Keratinocyte (primary cell): ENCODE data around the gene FAM53B. TPM values are rescaled to one million over a fixed set of nuclear protein-coding genes. Genes with fewer than 3 reads are reported as not detected.

Source experiments
- DNase-seq: peaks from one replicate; pipeline ENCODE4 v3.0.0-alpha.2; 2011; ENCODE audit warnings: low read depth, missing footprints, low spot score
- FAIRE-seq: peaks from 2 replicates; lab custom pipeline; 2011; peaks lifted over from hg19 to GRCh38; lab: Jason Lieb, UNC
- H2AFZ ChIP-seq: 2 replicates; pipeline ENCODE4 v1.6.0; 2012; ENCODE audit warnings: low read length, control low read depth, inconsistent platforms; ENCODE audit not compliant: control insufficient read depth
- H3K27ac ChIP-seq: 2 replicates; pipeline ENCODE4 v1.5.1; 2011; ENCODE audit warnings: low read length; ENCODE audit not compliant: control insufficient read depth, insufficient read depth
- H3K27me3 ChIP-seq: 3 replicates; pipeline ENCODE4 v1.6.0; 2011; ENCODE audit warnings: low read length; ENCODE audit not compliant: control insufficient read depth, insufficient read depth; ENCODE audit errors: extremely low read depth
- H3K36me3 ChIP-seq, 2 experiments: 2 replicates in 1 of 2; 3 replicates in 1 of 2; pipeline ENCODE4 v1.5.1; 2011; ENCODE audit warnings: low read length in 2 of 2, mild to moderate bottlenecking in 1 of 2; ENCODE audit not compliant: control insufficient read depth in 2 of 2, insufficient read depth in 2 of 2; ENCODE audit errors: extremely low read depth in 1 of 2
- H3K4me1 ChIP-seq: 3 replicates; pipeline ENCODE4 v1.5.1; 2011; ENCODE audit warnings: low read length; ENCODE audit not compliant: control insufficient read depth, insufficient read depth; ENCODE audit errors: extremely low read depth
- H3K4me2 ChIP-seq: 3 replicates; pipeline ENCODE4 v1.6.0; 2011; ENCODE audit warnings: low read depth, low read length; ENCODE audit not compliant: control insufficient read depth, insufficient read depth; ENCODE audit errors: extremely low read depth
- H3K4me3 ChIP-seq, 3 experiments: fragments of 200-600 bp in 1 of 3; sonication (generic) in 1 of 3; 2 replicates in 2 of 3; 3 replicates in 1 of 3; pipeline ENCODE4 v1.5.1; 2011 to 2016; ENCODE audit warnings: low read length in 3 of 3, mild to moderate bottlenecking in 3 of 3, control low read depth in 2 of 3, inconsistent platforms in 1 of 3, low read depth in 1 of 3, mixed read lengths in 1 of 3, mixed run types in 1 of 3, moderate library complexity in 1 of 3; ENCODE audit not compliant: control insufficient read depth in 2 of 3, insufficient read depth in 2 of 3; ENCODE audit errors: extremely low read depth in 1 of 3
- H3K79me2 ChIP-seq: 2 replicates; pipeline ENCODE4 v1.6.0; 2012; ENCODE audit warnings: low read length; ENCODE audit not compliant: control insufficient read depth, insufficient read depth
- H3K9ac ChIP-seq: 3 replicates; pipeline ENCODE4 v1.6.0; 2011; ENCODE audit warnings: low read length; ENCODE audit not compliant: control insufficient read depth, insufficient read depth; ENCODE audit errors: extremely low read depth
- H3K9me1 ChIP-seq: 3 replicates; pipeline ENCODE4 v1.6.0; 2011; ENCODE audit warnings: low read length; ENCODE audit not compliant: control insufficient read depth, insufficient read depth; ENCODE audit errors: extremely low read depth
- H3K9me3 ChIP-seq: 2 replicates; pipeline ENCODE4 v1.5.1; 2012; ENCODE audit warnings: low read depth, low read length; ENCODE audit not compliant: control insufficient read depth
- H4K20me1 ChIP-seq: 3 replicates; pipeline ENCODE4 v1.6.0; 2011; ENCODE audit warnings: low read length; ENCODE audit not compliant: control insufficient read depth, insufficient read depth; ENCODE audit errors: extremely low read depth
- EZH2 ChIP-seq: IDR thresholded peaks from one replicate; pipeline ENCODE4 v1.6.1; 2012; ENCODE audit warnings: inconsistent platforms, mild to moderate bottlenecking, low read length, moderate library complexity
- dilution Hi-C: fragments of 300-500 bp; cut with MboI; formaldehyde crosslinking; loops from one replicate; pipeline ENCODE4 v1.7.0; 2020; ENCODE audit warnings: low sequenced_read_pairs; ENCODE audit not compliant: extremely low pct_ligation_motif_present
- polyA plus RNA-seq, 5 experiments: library from polyadenylated mRNA; depleted of rRNA in 3 of 5; stranded (reverse) in 3 of 5; stranded (forward) in 1 of 5; unstranded in 1 of 5; fragments of >200 nt; gene quantifications; 1 replicate in 1 of 5; 2 replicates in 3 of 5; 3 replicates in 1 of 5; pipeline versions ENCODE4 v1.2.1 to v1.2.3, GENCODE V29; 2011 to 2012; ENCODE audit warnings: missing spikeins in 2 of 5, low read depth in 1 of 5, low replicate concordance in 1 of 5
- TF ChIP-seq, protein P1 (sequence below), 3 experiments: IDR thresholded peaks in 1 of 3; conservative IDR thresholded peaks in 1 of 3; optimal IDR thresholded peaks in 1 of 3; 2 replicates in 2 of 3; 3 replicates in 1 of 3; pipeline versions ENCODE3 to v1.5.1; 2011; ENCODE audit warnings: low read length in 3 of 3, mild to moderate bottlenecking in 3 of 3, moderate library complexity in 2 of 3, control low read depth in 1 of 3, inconsistent platforms in 1 of 3; ENCODE audit not compliant: insufficient read depth in 2 of 3; ENCODE audit errors: extremely low read depth in 1 of 3

The FAM53B gene
- polyA plus RNA-seq, 1 donor (not counting 4 experiments of a cell fraction or from before 2014, with no cell fraction given), result 8.6 TPM

GRCh38 chr10:124697443-124697836 is 46.7 kb downstream of the FAM53B start:
- TF ChIP-seq, protein P1, sequence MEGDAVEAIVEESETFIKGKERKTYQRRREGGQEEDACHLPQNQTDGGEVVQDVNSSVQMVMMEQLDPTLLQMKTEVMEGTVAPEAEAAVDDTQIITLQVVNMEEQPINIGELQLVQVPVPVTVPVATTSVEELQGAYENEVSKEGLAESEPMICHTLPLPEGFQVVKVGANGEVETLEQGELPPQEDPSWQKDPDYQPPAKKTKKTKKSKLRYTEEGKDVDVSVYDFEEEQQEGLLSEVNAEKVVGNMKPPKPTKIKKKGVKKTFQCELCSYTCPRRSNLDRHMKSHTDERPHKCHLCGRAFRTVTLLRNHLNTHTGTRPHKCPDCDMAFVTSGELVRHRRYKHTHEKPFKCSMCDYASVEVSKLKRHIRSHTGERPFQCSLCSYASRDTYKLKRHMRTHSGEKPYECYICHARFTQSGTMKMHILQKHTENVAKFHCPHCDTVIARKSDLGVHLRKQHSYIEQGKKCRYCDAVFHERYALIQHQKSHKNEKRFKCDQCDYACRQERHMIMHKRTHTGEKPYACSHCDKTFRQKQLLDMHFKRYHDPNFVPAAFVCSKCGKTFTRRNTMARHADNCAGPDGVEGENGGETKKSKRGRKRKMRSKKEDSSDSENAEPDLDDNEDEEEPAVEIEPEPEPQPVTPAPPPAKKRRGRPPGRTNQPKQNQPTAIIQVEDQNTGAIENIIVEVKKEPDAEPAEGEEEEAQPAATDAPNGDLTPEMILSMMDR (optimal IDR thresholded peaks at IDR 0.05 in 1 of 3, IDR thresholded peaks at IDR 0.05 in 1 of 3, conservative IDR thresholded peaks at IDR 0.05 in 1 of 3; ENCODE audit: extremely low read depth in 1 of 3, insufficient read depth in 2 of 3, low read length in 3 of 3), result no peak
- TF ChIP-seq EZH2, result no peak
- FAIRE-seq (no peak), DNase-seq (no peak)
- Histone ChIP-seq H3K9ac (no peak overlapping the region), H3K36me3 (peaks cover 12 to 20% of the 10 kb centered on the region in 2 experiments), H3K27me3 (no peaks in the 10 kb centered on the region), H3K4me3 (no peak overlapping the region), H2AFZ (no peak overlapping the region), H3K79me2 (peaks cover 2% of the 10 kb centered on the region), H3K4me2 (no peak overlapping the region), H3K9me1 (no peaks in the 10 kb centered on the region), H3K4me1 (no peaks in the 10 kb centered on the region), H3K27ac (no peak overlapping the region), H3K9me3 (no peaks in the 10 kb centered on the region), H4K20me1 (no peaks in the 10 kb centered on the region)
- dilution Hi-C loops, result no loop called here

DNA sequence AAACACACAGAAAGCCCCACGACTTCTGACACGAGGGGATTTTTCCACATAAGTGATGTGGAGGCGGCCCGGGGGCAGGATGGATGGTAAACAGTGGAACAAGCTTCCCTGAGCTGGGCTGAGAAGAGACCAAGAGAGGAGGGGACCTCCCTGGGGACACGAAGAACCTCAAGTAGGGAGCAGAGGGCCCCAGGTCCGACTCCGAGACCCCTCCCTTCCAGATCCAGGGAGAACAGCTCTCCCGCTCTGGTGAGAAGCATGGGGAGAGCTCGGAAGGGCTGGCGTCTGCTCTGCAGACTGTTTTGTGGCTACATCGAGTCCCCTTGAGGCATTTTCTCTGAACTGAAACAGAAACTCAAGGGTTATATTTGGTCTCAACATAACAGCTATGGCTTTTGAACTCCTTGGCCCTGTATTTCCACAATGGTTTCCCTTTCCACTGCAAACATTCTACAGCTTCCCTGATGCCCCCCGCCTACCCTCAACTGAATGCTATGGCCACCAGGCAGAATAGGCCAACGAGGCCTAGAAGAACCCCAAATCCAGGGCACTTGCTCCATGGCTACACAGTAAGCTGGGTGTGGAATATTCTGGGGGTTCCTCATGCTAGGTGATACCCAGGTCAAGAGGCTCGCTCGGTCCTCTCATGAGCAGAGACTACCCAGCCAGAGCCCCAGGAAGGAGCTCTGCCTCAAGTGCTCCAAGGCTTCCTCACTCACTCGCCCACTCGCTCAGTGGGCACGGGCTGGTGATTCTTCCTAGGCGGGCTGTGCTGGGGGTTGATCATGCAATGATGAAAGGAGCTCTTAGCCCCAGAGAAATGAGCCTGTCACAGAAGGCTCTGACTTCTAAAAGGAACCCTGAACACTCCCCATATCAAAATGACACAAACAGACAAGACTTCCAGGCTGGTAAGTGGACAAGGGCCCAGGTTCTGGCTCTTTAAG is 47.5 kb downstream of the FAM53B start:
- Histone ChIP-seq H3K4me3 (no peak overlapping the region), H3K4me2 (no peak overlapping the region), H3K9me1 (no peaks in the 10 kb centered on the region), H4K20me1 (no peaks in the 10 kb centered on the region), H3K9ac (no peak overlapping the region), H3K9me3 (no peaks in the 10 kb centered on the region), H3K79me2 (peaks cover 2% of the 10 kb centered on the region), H3K27me3 (no peaks in the 10 kb centered on the region), H2AFZ (no peak overlapping the region), H3K4me1 (no peaks in the 10 kb centered on the region), H3K27ac (no peak overlapping the region), H3K36me3 (peaks cover 9 to 18% of the 10 kb centered on the region in 2 experiments)
- no peak for FAIRE-seq
- no peak for DNase-seq
- dilution Hi-C loops, result no loop called here
- TF ChIP-seq, protein P1 (optimal IDR thresholded peaks at IDR 0.05 in 1 of 3, IDR thresholded peaks at IDR 0.05 in 1 of 3, conservative IDR thresholded peaks at IDR 0.05 in 1 of 3; ENCODE audit: extremely low read depth in 1 of 3, insufficient read depth in 2 of 3, low read length in 3 of 3), result no peak
- TF ChIP-seq EZH2, result no peak
